HG03175 (cell line): ENCODE data around the gene FER.
"Not testable (repeated sequence)": the region's sequence is repeated elsewhere in the genome, so short reads cannot be mapped to it uniquely, and the experiment has no call there.

Experiments used
- ATAC-seq: cut with Tn5 transposase; IDR thresholded peaks from one replicate; pipeline ENCODE4 v1.9.1; 2021; ENCODE audit warnings: mild to moderate bottlenecking, moderate library complexity; ENCODE audit not compliant: unreplicated experiment

The FER gene

DNA sequence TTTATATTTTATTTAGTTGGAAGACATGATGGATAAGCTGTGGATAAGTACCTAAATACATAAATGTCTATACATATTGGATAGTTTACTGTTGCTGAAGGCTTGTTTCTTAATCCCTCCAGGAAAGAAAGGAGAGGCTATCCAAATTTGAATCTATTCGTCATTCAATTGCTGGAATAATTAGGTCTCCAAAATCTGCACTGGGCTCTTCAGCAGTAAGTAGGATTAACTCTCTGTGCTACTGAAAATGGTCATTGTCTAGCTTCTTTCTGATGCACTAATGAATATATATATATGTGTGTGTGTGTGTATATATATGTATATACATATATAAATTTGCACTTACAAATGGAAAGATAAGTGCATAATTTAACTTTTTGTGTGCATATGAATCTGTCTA, 198.3 kb downstream of the FER start:
- no peak for ATAC-seq

- no peak for ATAC-seq
These were observed 199.5 kb downstream of the FER start for GRCh38 chr5:108947164-108947563.

DNA sequence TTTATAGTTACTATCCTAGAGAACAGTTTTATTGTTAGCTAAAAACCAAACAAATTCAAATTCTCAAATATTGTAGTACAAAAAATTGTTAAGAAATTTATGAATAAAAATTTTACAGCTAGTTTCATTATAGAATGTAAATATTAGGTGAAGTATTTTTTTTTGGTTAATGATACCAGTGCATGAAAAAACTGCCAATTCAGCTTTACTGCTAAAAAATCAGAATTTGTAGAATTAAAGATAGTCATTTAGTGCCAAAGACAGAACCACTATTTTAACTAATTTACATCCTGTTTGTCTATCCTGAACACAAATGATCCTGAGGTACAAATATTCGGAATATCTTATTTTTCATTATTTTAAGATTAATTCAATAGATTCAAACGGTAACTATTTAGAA, 202.6 kb downstream of the FER start:
- no peak for ATAC-seq

DNA sequence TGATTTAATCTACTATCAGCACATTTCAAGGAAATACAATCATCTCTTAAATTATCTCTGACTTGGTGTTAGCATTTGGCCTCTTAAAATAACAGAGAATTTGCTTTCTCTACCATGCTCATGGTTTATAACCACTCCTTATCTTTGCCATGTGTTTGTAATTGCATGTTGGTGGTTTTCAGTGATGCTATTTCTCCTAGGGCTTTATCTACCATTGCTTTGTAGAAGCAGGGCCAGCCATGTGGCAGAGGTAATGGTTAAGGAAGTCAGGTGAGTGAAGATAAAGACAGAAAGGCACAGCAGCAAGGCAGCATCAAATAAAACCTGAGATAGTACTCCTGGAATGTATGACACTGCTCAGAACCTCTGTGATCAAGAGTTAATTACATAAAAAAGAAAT, 206.2 kb downstream of the FER start:
- ATAC-seq = no peak

DNA sequence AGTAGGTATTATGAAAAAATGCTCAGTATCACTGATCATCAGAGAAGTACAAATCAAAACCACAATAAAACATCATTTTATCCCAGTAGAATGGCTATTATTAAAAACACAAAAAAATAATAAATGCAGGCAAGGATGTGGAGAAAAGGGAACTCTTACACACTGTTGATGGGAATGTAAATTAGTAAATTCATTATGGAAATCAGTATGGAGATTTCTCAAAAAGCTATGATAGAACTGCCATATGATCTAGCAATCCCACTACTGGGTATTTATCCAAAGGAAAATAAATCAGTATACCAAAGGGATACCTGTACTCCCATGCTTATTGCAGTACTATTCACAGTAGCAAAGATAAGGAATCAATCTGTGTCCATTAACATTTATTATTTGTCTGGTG, 209.6 kb downstream of the FER start:
- no peak for ATAC-seq

GRCh38 chr5:108966910-108967309, 219.2 kb downstream of the FER start:
- ATAC-seq = no peak

GRCh38 chr5:108974594-108974993, 226.9 kb downstream of the FER start:
- ATAC-seq = no peak

GRCh38 chr5:108975697-108976096, 228.0 kb downstream of the FER start:
- ATAC-seq = no peak

GRCh38 chr5:108983461-108984092, 235.9 kb downstream of the FER start:
- ATAC-seq = no peak

GRCh38 chr5:108989761-108990392, 242.2 kb downstream of the FER start:
- no peak for ATAC-seq

GRCh38 chr5:108992396-108993085, 244.8 kb downstream of the FER start:
- not testable (repeated sequence) for ATAC-seq

DNA sequence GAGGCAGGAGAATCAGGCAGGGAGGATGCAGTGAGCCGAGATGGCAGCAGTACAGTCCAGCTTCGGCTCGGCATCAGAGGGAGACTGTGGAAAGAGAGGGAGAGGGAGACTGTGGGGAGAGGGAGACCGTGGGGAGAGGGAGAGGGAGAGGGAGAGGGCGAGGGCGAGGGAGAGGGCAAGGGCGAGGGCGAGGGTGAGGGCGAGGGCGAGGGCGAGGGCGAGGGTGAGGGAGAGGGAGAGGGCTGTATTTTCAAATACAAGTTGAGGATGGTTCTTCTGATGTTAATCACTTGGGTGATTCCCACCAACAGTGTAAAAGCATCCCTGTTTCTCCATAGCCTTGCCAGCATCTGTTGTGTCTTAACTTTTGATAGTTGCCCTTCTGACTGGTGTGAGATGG, 245.7 kb downstream of the FER start:
- not testable (repeated sequence) for ATAC-seq

DNA sequence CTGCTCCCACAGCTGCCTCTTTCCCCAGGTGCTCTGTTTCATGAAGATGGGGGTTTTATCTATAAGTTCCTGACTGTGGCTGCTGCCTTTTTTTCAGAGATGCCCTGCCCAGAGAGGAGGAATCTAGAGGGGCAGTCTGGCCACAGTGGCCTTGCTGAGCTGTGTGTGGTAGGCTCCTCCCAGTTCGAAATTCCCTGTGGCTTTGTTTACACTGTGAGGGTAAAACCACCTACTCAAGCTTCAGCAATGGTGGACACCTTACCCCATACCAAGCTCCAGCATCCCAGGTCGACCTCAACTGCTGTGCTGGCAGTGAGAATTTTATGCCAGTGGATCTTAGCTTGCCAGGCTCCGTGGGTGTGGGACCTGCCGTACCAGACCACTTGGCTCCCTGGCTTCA, 250.0 kb downstream of the FER start:
- ATAC-seq = no peak

GRCh38 chr5:108998216-108998615, 250.5 kb downstream of the FER start:
- no peak for ATAC-seq

DNA sequence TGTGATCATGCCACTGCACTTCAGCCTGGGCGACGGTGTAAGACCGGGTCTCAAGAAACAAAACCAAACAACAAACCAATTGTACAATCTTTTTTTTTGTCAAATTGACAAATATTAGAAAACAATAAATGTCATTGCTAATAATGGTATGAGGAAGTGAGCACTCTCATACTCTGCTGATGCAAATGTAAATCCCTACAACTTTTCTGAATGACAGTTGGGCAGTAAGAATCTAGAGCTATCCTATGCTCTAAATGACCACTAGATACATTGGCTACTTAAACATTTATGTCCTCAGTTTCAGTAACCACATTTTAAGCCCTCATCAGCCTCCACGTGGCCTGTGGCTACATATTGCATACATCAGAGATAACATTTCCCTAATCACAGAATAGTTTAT, 256.2 kb downstream of the FER start:
- peak; percentile 70 for ATAC-seq

DNA sequence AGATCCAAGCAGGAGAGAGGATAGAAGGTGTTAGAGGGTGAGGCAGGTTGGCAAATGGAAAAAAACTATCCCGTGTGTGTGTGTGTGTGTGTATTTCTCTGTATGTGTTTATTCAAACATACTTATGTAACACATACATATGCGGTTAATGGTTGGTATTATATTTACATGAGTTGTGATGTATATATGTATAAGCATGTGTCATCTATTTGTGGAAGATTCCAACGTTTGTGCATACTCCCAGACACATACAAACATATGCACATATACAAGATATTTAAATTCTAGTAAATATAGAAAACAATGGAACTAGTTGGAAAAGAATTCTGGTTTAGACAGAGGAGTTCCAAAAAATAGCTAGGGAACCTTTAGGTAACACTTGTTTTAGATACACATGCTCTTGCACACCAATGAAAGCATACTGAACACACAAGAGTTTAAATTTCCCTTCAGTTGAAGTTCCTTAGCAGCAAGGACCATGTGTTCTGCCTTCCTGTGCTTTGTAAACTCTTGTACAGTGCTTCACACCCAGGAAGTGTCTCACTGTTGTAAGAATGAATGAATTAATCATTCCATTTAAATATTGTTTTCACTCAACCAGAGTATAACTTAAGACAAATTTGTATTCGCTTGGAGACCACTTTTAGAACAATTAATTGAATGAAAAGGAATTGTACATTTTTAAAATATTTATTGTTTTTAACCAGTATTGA, 257.8 kb downstream of the FER start:
- no peak for ATAC-seq

DNA sequence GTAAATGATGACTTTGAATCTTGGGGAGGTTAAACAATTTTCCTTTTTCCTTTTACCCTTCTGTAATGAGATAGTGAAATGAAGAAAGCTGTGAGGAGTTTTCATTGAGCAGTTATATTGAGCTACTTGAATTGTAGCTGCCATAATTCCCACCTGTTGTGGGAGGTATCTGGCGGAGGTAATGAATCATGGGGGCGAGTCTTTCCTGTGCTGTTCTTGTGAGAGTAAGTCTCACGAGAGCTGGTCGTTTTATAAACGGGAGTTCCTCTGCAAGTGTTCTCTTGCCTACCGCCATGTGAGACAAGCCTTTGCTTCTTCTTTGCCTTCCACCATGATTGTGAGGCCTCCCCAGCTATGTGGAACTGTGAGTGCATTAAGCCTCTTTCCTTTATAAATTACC, 258.4 kb downstream of the FER start:
- ATAC-seq = no peak

DNA sequence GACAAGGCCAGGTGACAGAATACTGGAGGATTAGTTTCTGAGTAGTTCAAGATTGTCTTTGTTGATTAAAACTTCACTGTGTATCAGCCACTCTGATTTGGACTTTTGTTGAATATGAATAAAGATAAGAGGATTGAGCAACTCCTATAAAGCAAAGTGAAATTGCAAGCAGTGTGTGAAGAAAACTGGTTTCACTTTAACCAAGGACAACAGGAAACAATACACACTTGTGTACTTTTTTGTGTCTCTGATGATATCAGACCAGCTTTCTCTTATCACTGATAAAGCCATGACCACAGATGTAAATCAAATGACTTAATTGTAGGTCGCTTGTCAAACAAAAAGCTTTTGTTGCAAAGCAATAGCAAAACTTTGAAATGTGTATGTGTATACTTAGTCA, 268.6 kb downstream of the FER start:
- peak; percentile 55 for ATAC-seq

DNA sequence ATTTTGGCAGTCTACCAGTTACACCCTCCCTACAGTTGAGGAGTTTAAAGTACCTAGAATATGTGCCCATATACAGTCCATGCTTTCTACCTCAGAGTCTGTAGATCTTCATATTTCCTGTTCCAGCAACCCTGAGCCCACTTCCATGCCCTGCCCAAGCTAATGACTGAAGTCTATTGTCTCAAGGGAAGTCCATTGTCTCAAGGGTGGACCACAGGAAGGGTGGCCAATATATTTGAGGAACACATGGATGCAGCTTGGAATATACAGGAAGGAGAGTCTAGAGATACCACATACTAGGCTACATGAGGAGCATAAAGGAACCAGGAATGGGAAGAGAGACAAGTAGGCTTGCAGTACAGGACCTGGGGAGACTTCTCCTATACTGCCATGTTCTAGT, 274.4 kb downstream of the FER start:
- no peak for ATAC-seq

- ATAC-seq = not testable (repeated sequence)
These were observed 278.0 kb downstream of the FER start for GRCh38 chr5:109025729-109026128.

GRCh38 chr5:109027983-109028607, 280.4 kb downstream of the FER start:
- no peak for ATAC-seq
